ENCODE measurements around the gene DDR2. TPM values are rescaled to one million over a fixed set of nuclear protein-coding genes. Genes with fewer than 3 reads are reported as not detected.

The DDR2 gene
- polyA plus RNA-seq, 1 of the 3 experiments (the other 2 are of a cell fraction) = 34.0 TPM

GRCh38 chr1:162832470-162832869, 200.2 kb downstream of the DDR2 start:
- Histone ChIP-seq H3K4me3 (ENCODE audit: low read depth in 2 of 2, low read length in 1 of 2) (no peak overlapping the region), H3K4me1 (ENCODE audit: control insufficient read depth in 1 of 2, insufficient read depth in 2 of 2, low read depth in 1 of 2, low read length in 1 of 2) (no peaks in the 10 kb centered on the region), H3K36me3 (replicated peaks in 1 of 2; ENCODE audit: control insufficient read depth in 1 of 2, insufficient read depth in 2 of 2, low read length in 1 of 2) (no peaks in the 10 kb centered on the region), H2AFZ (ENCODE audit: low read depth) (no peak overlapping the region), H3F3A (replicated peaks; ENCODE audit: insufficient read depth) (no peaks in the 10 kb centered on the region), H3K9ac (no peak overlapping the region), H3K9me2 (no peaks in the 10 kb centered on the region), H4K20me1 (ENCODE audit: insufficient read depth) (no peaks in the 10 kb centered on the region), H3K4me2 (no peak overlapping the region), H3K27ac (ENCODE audit: low read depth in 2 of 2, low read length in 1 of 2) (no peak overlapping the region), H3K27me3 (ENCODE audit: insufficient read depth) (no peaks in the 10 kb centered on the region), H3K79me2 (ENCODE audit: insufficient read depth) (no peaks in the 10 kb centered on the region), H3K9me3 (no peaks in the 10 kb centered on the region)
- ChIA-PET CTCF (interaction anchor here (0.9 to 2.4 kb wide), 4 partner anchors 8 to 483 kb away, joined by 3 to 8 read pairs (median 4); no protein-coding TSS in a partner anchor), POLR2A (no interaction called here)
- 92% methylated on average over 3 of the region's 3 CpGs for WGBS (ENCODE audit: low lambda C conversion rate)
- DNase-seq = no peak
- TF ChIP-seq YY1 (IDR thresholded peaks at IDR 0.05; ENCODE audit: low read depth) = no peak
- TF ChIP-seq RXRA (IDR thresholded peaks at IDR 0.05; ENCODE audit: borderline replicate concordance, low read depth) = no peak
- no peak for TF ChIP-seq TCF12 (IDR thresholded peaks at IDR 0.05)
- TF ChIP-seq IRF3 (IDR thresholded peaks at IDR 0.05; ENCODE audit: low read depth, low read length) = no peak
- TF ChIP-seq RCOR1 (IDR thresholded peaks at IDR 0.05; ENCODE audit: low read length) = no peak
- no peak for TF ChIP-seq FOSL2 (IDR thresholded peaks at IDR 0.05; ENCODE audit: borderline replicate concordance, low read depth)
- TF ChIP-seq PBX3 (IDR thresholded peaks at IDR 0.05) = no peak
- TF ChIP-seq MEF2A (IDR thresholded peaks at IDR 0.05; ENCODE audit: borderline replicate concordance, low read depth) = no peak
- TF ChIP-seq GATA2 (CRISPR knock-in tag; IDR thresholded peaks at IDR 0.05) = no peak
- TF ChIP-seq ELF1 (IDR thresholded peaks at IDR 0.05) = no peak
- TF ChIP-seq ZBTB33 (IDR thresholded peaks at IDR 0.05; ENCODE audit: borderline replicate concordance, low read depth) = no peak
- no peak for TF ChIP-seq REST (IDR thresholded peaks at IDR 0.05; ENCODE audit: low read depth, low read length)
- TF ChIP-seq SIN3A (IDR thresholded peaks at IDR 0.05; ENCODE audit: borderline replicate concordance, low read depth, low read length) = no peak
- TF ChIP-seq EZH2phosphoT487 (IDR thresholded peaks at IDR 0.05; ENCODE audit: borderline replicate concordance, low read depth) = no peak
- no peak for TF ChIP-seq MXI1 (IDR thresholded peaks at IDR 0.05; ENCODE audit: low read depth, low read length)
- TF ChIP-seq TEAD4 (IDR thresholded peaks at IDR 0.05; ENCODE audit: borderline replicate concordance, insufficient read depth) = no peak
- no peak for TF ChIP-seq FOXM1 (IDR thresholded peaks at IDR 0.05; ENCODE audit: low read depth)
